KMS-11 (cell line): ENCODE measurements around the gene C14orf93.
"Not testable (repeated sequence)": the region's sequence is repeated elsewhere in the genome, so short reads cannot be mapped to it uniquely, and the experiment has no call there.

Experiments
- H2AFZ ChIP-seq: fragments of 200-600 bp; sonication (generic); 2 replicates; pipeline ENCODE4 v1.6.1; 2016; ENCODE audit warnings: antibody characterized with exemption, mixed run types, low read depth
- H3K27ac ChIP-seq: fragments of 200-600 bp; sonication (generic); 2 replicates; pipeline ENCODE4 v1.6.1; 2016; ENCODE audit warnings: mild to moderate bottlenecking, mixed run types
- H3K27me3 ChIP-seq: fragments of 200-600 bp; sonication (generic); 2 replicates; pipeline ENCODE4 v1.6.1; 2017; ENCODE audit warnings: mild to moderate bottlenecking, low read depth, mixed run types, moderate library complexity; ENCODE audit not compliant: insufficient read depth
- H3K36me3 ChIP-seq: fragments of 200-600 bp; sonication (generic); 2 replicates; pipeline ENCODE4 v1.6.1; 2017; ENCODE audit warnings: mild to moderate bottlenecking, mixed run types; ENCODE audit not compliant: insufficient read depth
- H3K4me1 ChIP-seq: fragments of 200-600 bp; sonication (generic); 2 replicates; pipeline ENCODE4 v1.6.1; 2016; ENCODE audit warnings: mild to moderate bottlenecking, low read depth, mixed run types; ENCODE audit not compliant: poor library complexity, severe bottlenecking
- H3K4me2 ChIP-seq: fragments of 200-600 bp; sonication (generic); 2 replicates; pipeline ENCODE4 v1.7.0; 2016; ENCODE audit warnings: mild to moderate bottlenecking, mixed run types
- H3K4me3 ChIP-seq: fragments of 200-600 bp; sonication (generic); IDR thresholded peaks from 2 replicates; pipeline ENCODE4 v1.6.1; 2017; ENCODE audit warnings: low read depth, low read length, mixed read lengths; ENCODE audit not compliant: insufficient read depth
- H3K79me2 ChIP-seq: fragments of 200-600 bp; sonication (generic); 2 replicates; pipeline ENCODE4 v1.6.1; 2016; ENCODE audit warnings: low read depth, mixed run types; ENCODE audit not compliant: insufficient read depth
- H3K9ac ChIP-seq: fragments of 200-600 bp; sonication (generic); 2 replicates; pipeline ENCODE4 v1.6.1; 2016; ENCODE audit warnings: mild to moderate bottlenecking, mixed run types
- H4K20me1 ChIP-seq: fragments of 200-600 bp; sonication (generic); 2 replicates; pipeline ENCODE4 v1.6.1; 2016; ENCODE audit warnings: mild to moderate bottlenecking, mixed run types; ENCODE audit not compliant: insufficient read depth
- TF ChIP-seq, protein P1 (sequence below): fragments of 200-600 bp; sonication (generic); conservative IDR thresholded peaks from 2 replicates; pipeline ENCODE4 v1.6.1; 2017; ENCODE audit warnings: low read depth, mild to moderate bottlenecking, antibody characterized with exemption, low read length, moderate library complexity, mixed read lengths

The C14orf93 gene

DNA sequence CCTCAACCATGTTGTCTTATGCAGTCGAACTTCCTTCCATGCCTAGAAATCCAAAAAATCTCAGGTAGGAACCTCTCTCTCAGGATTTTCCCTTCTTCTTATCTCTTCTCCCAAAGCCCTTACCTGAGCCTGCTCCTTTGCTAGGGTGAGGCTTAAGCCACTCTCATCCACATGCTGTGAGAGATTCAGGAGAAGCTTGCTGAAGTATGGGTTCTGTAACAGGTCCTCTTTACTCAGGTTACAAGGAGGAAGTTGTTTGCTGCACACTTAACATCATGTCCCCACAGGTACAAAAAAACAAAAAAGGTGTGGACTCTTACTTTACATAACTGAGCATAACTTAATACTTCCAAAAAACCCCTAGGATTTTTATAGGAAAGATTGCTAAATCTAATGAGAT, 57.5 kb downstream of the C14orf93 start:
- H3K27ac ChIP-seq = no peak overlapping the region
- no peaks in the 10 kb centered on the region for H3K36me3 ChIP-seq
- no peak overlapping the region for H3K4me3 ChIP-seq
- H3K9ac ChIP-seq = no peak overlapping the region
- no peaks in the 10 kb centered on the region for H3K27me3 ChIP-seq
- H4K20me1 ChIP-seq = no peaks in the 10 kb centered on the region
- H3K4me2 ChIP-seq = no peak overlapping the region
- TF ChIP-seq, protein P1, sequence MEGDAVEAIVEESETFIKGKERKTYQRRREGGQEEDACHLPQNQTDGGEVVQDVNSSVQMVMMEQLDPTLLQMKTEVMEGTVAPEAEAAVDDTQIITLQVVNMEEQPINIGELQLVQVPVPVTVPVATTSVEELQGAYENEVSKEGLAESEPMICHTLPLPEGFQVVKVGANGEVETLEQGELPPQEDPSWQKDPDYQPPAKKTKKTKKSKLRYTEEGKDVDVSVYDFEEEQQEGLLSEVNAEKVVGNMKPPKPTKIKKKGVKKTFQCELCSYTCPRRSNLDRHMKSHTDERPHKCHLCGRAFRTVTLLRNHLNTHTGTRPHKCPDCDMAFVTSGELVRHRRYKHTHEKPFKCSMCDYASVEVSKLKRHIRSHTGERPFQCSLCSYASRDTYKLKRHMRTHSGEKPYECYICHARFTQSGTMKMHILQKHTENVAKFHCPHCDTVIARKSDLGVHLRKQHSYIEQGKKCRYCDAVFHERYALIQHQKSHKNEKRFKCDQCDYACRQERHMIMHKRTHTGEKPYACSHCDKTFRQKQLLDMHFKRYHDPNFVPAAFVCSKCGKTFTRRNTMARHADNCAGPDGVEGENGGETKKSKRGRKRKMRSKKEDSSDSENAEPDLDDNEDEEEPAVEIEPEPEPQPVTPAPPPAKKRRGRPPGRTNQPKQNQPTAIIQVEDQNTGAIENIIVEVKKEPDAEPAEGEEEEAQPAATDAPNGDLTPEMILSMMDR = no peak
- H3K4me1 ChIP-seq = peaks cover 10% of the 10 kb centered on the region
- no peaks in the 10 kb centered on the region for H3K79me2 ChIP-seq
- no peak overlapping the region for H2AFZ ChIP-seq

DNA sequence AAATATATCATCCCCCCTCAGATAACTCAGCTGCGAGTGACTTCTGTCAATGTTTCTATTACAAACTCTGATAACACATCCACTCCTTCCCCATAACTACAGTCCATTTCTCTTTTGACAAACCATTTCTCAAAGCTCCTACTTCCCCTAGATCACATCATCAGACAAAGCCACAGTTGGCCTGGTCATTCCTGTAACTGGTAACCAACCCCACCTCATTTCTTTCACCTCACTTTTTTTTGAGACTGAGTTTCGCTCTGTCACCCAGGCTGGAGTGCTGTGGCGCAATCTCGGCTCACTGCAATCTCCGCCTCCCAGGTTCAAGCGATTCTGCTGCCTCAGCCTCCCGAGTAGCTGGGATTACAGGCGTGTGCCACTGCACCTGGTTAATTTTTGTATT, 58.1 kb downstream of the C14orf93 start:
- not testable (repeated sequence) for H3K27me3 ChIP-seq, H3K4me2 ChIP-seq, H3K36me3 ChIP-seq, H2AFZ ChIP-seq, H3K79me2 ChIP-seq, H3K4me3 ChIP-seq, H3K27ac ChIP-seq, H4K20me1 ChIP-seq, H3K9ac ChIP-seq, H3K4me1 ChIP-seq

DNA sequence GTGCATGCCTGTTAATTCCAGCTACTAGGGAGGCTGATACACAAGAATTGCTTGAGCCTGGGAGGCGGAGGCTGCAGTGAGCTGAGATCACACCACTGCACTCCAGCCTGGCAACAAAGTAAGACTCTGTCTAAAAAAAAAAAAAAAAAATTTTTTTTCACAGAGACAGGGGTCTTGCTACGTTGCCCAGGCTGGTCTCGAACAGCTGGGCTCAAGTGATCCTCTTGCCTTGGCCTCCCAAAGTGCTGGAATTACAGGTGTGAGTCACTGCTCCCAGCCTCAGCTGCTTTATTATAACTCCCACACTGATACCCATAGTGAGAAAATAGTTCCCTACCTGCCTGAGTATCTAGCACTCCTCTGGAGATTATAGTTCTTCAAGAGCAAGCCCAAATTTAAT, 64.3 kb downstream of the C14orf93 start:
- no peak overlapping the region for H3K4me2 ChIP-seq
- H3K27me3 ChIP-seq = no peaks in the 10 kb centered on the region
- H3K4me3 ChIP-seq = no peak overlapping the region
- H3K4me1 ChIP-seq = no peaks in the 10 kb centered on the region
- H3K36me3 ChIP-seq = no peaks in the 10 kb centered on the region
- no peak overlapping the region for H3K9ac ChIP-seq
- no peak overlapping the region for H3K27ac ChIP-seq
- H2AFZ ChIP-seq = no peak overlapping the region
- H4K20me1 ChIP-seq = no peaks in the 10 kb centered on the region
- H3K79me2 ChIP-seq = no peaks in the 10 kb centered on the region
- TF ChIP-seq, protein P1 = no peak

DNA sequence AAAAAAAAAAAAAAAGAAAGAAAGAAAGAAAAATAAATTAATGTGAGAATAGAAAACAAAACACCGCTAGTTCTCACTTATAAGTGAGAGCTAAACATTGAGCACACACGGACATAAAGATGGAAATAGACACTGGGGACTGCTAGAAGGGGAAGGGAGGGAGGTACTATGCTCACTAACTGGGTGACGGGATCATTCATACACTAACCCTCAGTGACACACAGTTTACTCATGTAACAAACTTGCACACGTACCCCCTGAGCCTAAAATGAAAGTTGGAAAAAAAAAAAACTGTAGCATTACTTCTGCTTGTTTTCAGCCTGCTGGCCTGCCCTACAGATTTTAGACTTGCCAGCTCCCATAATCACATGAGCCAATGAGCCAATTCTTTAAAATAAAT, 70.3 kb downstream of the C14orf93 start:
- Histone ChIP-seq H3K79me2 (no peaks in the 10 kb centered on the region), H3K9ac (no peak overlapping the region), H3K36me3 (no peaks in the 10 kb centered on the region), H3K4me3 (no peak overlapping the region), H2AFZ (no peak overlapping the region), H3K27ac (no peak overlapping the region), H3K4me2 (no peak overlapping the region), H3K27me3 (no peaks in the 10 kb centered on the region), H3K4me1 (no peaks in the 10 kb centered on the region), H4K20me1 (no peaks in the 10 kb centered on the region)
- TF ChIP-seq, protein P1 = no peak
